ENCODE results near the gene HOXB7. TPM values are rescaled to one million over a fixed set of nuclear protein-coding genes. Genes with fewer than 3 reads are reported as not detected.

HOXB7 gene
- total RNA-seq, 1 donor from 2014 or later: not detected

DNA sequence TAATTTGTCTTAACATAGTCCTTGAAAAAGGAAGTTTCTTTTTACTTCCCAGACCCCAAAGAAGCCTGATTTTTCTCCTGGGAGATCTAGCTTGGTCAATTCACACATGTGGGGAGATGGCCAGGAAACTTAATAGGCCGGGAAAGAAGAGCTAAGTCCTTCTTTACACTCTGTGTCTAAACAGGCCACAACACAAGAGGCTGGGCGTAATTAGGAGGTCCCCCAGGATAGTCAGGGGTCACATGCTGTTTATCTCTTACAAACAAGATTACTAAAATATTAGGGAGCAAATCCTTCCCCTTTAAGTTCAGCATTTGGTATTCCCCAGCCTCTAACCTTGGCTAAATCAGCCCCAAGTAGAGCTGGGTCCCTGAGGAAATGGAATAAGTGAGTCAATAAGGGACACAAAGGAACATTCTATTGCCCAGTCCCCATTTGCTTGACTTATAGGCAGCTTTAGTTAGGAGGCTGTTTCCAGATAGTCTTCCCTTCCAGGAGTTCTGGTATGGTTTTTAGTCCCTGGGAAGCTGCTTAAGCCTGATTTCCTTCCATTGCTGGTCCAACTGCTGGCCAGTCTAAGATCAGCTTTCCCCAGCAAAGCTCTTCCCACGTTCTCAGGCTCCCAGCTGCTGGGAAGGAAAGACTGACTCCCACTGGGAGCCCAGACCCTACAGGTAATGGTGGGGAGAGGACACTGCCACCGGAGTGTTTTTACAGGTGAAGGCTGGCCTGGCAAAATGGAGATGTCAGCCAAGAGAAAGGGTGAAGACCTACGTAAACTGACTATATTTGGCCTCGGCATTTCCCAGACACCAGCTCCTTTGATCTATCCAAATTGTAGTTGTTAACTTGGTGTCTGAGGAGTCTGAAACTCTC is 29.4 kb upstream of the HOXB7 start:
- Mint-ChIP-seq H3K27ac (ENCODE audit: unreplicated experiment) (no peak overlapping the region), H3K27me3 (ENCODE audit: unreplicated experiment) (peaks cover 99% of the 10 kb centered on the region), H3K4me3 (ENCODE audit: unreplicated experiment) (no peak overlapping the region), H3K36me3 (ENCODE audit: unreplicated experiment) (no peaks in the 10 kb centered on the region), H3K9me3 (ENCODE audit: unreplicated experiment) (no peaks in the 10 kb centered on the region), H3K4me1 (ENCODE audit: unreplicated experiment) (no peaks in the 10 kb centered on the region)
- no peak for TF ChIP-seq CTCF (IDR thresholded peaks at IDR 0.05)
- DNase-seq (ENCODE audit: extremely low spot score, unreplicated experiment): no peak

DNA sequence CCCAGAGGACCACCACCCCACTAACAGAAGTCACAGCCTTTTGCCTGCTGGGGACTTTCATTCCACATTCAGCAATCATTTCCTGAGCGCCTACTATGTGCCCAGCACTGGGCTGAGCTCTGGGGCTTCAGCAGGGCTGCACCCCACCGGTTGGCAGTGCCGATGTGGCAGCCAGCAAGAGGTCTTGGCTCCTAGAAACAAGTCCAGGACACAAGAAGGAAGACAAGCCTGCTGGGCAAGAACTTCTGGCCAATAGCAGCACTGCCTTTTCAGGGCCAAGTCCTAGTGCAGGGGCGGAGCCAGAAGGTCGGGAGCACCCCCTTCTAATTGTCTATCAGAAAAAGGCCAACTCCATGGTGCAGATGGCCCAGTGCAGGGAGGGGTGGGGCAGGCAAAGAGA is 28.3 kb upstream of the HOXB7 start:
- Mint-ChIP-seq H3K4me3 (ENCODE audit: unreplicated experiment) (no peak overlapping the region), H3K27me3 (ENCODE audit: unreplicated experiment) (peaks cover 99% of the 10 kb centered on the region), H3K36me3 (ENCODE audit: unreplicated experiment) (no peaks in the 10 kb centered on the region), H3K27ac (ENCODE audit: unreplicated experiment) (no peak overlapping the region), H3K4me1 (ENCODE audit: unreplicated experiment) (no peaks in the 10 kb centered on the region), H3K9me3 (ENCODE audit: unreplicated experiment) (no peaks in the 10 kb centered on the region)
- TF ChIP-seq CTCF (IDR thresholded peaks at IDR 0.05): no peak
- DNase-seq (ENCODE audit: extremely low spot score, unreplicated experiment): no peak

DNA sequence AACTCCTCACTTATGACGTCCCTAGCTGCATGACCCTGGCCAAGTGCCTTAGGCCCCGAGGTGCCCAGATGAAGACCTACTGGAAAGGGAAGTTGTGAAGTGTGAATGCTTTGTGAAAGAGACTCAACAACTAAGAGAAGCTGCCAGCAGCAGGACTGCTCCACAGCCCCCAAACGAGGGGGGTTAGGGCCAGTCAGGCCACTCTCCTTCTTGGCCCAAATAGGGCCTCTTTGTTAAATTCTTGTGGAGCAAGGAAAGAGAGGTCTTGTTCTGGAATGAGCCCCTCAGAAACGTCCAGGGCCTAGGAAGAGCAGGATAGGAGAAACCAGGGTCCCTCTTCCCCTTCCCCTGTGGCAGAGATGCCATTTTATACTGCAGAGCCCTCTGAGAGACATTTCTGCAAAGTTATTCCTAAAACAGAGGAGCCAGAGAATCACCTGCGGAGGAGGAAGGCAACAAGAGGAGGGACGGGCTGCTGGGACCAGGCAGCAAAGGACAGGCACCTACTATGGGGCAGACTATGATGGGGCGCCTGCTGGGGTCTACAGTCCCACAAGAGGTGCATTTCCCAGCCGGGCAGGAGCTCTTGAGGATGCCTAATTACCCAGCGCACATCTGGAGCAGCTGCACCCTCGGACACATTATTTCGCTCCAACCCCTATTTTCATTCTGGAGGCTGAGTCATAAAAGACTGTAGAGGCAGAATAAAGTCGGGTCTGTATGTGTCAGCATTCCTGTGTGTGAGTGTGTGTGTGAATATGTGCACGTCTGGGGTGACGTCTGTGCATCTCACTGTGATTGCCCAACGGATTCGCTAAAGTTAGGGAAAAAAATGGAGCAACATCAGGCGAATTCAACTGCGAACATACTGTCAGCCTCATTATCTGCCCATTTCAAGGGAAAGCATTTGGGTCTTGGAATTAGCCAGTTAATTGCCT is 26.8 kb upstream of the HOXB7 start:
- Mint-ChIP-seq H3K9me3 (ENCODE audit: unreplicated experiment) (no peaks in the 10 kb centered on the region), H3K27me3 (ENCODE audit: unreplicated experiment) (peaks cover 96% of the 10 kb centered on the region), H3K36me3 (ENCODE audit: unreplicated experiment) (no peaks in the 10 kb centered on the region), H3K27ac (ENCODE audit: unreplicated experiment) (no peak overlapping the region), H3K4me1 (ENCODE audit: unreplicated experiment) (no peaks in the 10 kb centered on the region), H3K4me3 (ENCODE audit: unreplicated experiment) (no peak overlapping the region)
- no peak for TF ChIP-seq CTCF (IDR thresholded peaks at IDR 0.05)
- DNase-seq (ENCODE audit: extremely low spot score, unreplicated experiment): no peak

GRCh38 chr17:48636177-48637018 is 25.6 kb upstream of the HOXB7 start:
- no peaks in the 10 kb centered on the region for H3K9me3 Mint-ChIP-seq (ENCODE audit: unreplicated experiment)
- no peaks in the 10 kb centered on the region for H3K4me1 Mint-ChIP-seq (ENCODE audit: unreplicated experiment)
- DNase-seq (ENCODE audit: extremely low spot score, unreplicated experiment): no peak
- no peak overlapping the region for H3K4me3 Mint-ChIP-seq (ENCODE audit: unreplicated experiment)
- H3K36me3 Mint-ChIP-seq (ENCODE audit: unreplicated experiment): no peaks in the 10 kb centered on the region
- H3K27ac Mint-ChIP-seq (ENCODE audit: unreplicated experiment): no peak overlapping the region
- peak; percentile 41 for TF ChIP-seq CTCF (IDR thresholded peaks at IDR 0.05)
- peaks cover 96% of the 10 kb centered on the region for H3K27me3 Mint-ChIP-seq (ENCODE audit: unreplicated experiment)

Data from osteocyte (in vitro differentiated cells).